ENCODE data around the gene DSC1.

GRCh38 chr18:31170335-31170734 lies 7.7 kb upstream of the DSC1 start:
- TF ChIP-seq, protein P1, sequence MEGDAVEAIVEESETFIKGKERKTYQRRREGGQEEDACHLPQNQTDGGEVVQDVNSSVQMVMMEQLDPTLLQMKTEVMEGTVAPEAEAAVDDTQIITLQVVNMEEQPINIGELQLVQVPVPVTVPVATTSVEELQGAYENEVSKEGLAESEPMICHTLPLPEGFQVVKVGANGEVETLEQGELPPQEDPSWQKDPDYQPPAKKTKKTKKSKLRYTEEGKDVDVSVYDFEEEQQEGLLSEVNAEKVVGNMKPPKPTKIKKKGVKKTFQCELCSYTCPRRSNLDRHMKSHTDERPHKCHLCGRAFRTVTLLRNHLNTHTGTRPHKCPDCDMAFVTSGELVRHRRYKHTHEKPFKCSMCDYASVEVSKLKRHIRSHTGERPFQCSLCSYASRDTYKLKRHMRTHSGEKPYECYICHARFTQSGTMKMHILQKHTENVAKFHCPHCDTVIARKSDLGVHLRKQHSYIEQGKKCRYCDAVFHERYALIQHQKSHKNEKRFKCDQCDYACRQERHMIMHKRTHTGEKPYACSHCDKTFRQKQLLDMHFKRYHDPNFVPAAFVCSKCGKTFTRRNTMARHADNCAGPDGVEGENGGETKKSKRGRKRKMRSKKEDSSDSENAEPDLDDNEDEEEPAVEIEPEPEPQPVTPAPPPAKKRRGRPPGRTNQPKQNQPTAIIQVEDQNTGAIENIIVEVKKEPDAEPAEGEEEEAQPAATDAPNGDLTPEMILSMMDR (IDR thresholded peaks at IDR 0.05): no peak
- no peak for TF ChIP-seq POLR2A (IDR thresholded peaks at IDR 0.05)
- no peak for TF ChIP-seq EP300 (IDR thresholded peaks at IDR 0.05)
